ENCODE measurements around the gene GCNT2.

- TF ChIP-seq, protein P1, sequence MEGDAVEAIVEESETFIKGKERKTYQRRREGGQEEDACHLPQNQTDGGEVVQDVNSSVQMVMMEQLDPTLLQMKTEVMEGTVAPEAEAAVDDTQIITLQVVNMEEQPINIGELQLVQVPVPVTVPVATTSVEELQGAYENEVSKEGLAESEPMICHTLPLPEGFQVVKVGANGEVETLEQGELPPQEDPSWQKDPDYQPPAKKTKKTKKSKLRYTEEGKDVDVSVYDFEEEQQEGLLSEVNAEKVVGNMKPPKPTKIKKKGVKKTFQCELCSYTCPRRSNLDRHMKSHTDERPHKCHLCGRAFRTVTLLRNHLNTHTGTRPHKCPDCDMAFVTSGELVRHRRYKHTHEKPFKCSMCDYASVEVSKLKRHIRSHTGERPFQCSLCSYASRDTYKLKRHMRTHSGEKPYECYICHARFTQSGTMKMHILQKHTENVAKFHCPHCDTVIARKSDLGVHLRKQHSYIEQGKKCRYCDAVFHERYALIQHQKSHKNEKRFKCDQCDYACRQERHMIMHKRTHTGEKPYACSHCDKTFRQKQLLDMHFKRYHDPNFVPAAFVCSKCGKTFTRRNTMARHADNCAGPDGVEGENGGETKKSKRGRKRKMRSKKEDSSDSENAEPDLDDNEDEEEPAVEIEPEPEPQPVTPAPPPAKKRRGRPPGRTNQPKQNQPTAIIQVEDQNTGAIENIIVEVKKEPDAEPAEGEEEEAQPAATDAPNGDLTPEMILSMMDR (conservative IDR thresholded peaks at IDR 0.05; ENCODE audit: low read depth, low read length): no peak
- no peak for TF ChIP-seq EZH2phosphoT487 (IDR thresholded peaks at IDR 0.05; ENCODE audit: borderline replicate concordance, low read length)
Measured at GRCh38 chr6:10640412-10640811, 119.3 kb downstream of the GCNT2 start.
